GM21576 (cell line): ENCODE data around the gene MTHFSD.
"Not testable (repeated sequence)": the region's sequence is repeated elsewhere in the genome, so short reads cannot be mapped to it uniquely, and the experiment has no call there.

ENCODE experiments used
- ATAC-seq: cut with Tn5 transposase; IDR thresholded peaks from one replicate; pipeline ENCODE4 v1.9.1; 2021; ENCODE audit warnings: mild to moderate bottlenecking, moderate library complexity; ENCODE audit not compliant: unreplicated experiment

The MTHFSD gene

GRCh38 chr16:86554917-86555703, at the start of gene MTHFSD:
TSS of gene MTHFSD (minus strand) at chr16:86555235. CDS start at chr16:86555184, 51 bp downstream.
- ATAC-seq, result peak; percentile 84

GRCh38 chr16:86604436-86605193, 49.6 kb upstream of the MTHFSD start:
- no peak for ATAC-seq

DNA sequence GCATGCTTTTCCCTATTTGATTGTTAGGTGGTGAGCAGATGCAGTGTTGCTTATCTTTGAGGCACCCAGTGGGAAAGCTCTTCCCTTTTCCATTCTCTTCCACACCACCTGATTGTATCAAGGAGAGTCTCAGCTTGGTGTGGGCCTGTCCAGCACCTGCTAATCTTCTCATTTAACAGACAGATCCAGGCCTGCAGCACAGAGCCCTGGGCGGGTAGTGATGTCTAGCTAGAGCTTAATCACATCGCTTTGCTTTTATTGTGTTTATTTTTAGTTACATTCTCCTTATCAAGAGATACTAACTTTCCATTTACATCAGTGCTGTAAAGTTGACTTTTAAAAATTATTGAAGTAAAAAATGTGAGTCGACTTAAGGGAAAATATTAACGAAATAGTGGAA, 47.5 kb upstream of the MTHFSD start:
- ATAC-seq, result no peak

- ATAC-seq, result no peak
These were observed 46.3 kb upstream of the MTHFSD start for GRCh38 chr16:86601356-86601755.

GRCh38 chr16:86598607-86599565, 43.9 kb upstream of the MTHFSD start:
- no peak for ATAC-seq

DNA sequence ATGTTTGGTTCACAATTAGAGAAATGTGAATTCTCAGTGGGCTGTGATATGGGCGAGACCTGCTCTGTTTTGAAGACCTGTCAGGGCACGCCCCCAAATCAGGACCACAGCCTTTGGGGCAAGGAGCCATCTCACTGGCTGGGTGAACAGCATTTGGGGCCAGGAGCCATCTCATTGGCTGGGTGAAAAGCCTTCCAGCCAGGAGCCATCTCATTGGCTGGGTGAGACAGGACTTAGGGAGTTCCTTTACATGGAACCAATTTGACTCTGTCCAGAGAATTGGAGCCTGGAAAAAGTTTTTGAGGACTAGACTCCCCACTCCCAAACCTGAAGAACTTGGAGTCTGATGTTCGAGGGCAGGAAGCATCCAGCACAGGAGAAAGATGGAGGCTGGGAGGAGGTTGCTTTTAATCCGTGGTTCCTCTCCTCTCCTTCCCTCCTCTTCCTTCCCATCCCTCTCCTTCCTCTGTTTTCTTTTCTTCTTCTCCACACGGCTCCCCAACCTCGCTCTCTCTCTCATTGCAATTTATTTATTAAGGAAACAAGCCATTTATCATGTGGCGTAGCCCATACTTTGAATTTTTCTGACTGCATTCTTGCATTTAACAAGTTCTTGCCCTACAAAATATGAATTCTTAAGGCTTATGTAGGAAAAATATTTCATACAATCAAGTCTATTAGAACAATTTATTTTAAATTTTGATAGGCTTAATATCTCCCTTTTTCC, 43.0 kb upstream of the MTHFSD start:
- no peak for ATAC-seq

DNA sequence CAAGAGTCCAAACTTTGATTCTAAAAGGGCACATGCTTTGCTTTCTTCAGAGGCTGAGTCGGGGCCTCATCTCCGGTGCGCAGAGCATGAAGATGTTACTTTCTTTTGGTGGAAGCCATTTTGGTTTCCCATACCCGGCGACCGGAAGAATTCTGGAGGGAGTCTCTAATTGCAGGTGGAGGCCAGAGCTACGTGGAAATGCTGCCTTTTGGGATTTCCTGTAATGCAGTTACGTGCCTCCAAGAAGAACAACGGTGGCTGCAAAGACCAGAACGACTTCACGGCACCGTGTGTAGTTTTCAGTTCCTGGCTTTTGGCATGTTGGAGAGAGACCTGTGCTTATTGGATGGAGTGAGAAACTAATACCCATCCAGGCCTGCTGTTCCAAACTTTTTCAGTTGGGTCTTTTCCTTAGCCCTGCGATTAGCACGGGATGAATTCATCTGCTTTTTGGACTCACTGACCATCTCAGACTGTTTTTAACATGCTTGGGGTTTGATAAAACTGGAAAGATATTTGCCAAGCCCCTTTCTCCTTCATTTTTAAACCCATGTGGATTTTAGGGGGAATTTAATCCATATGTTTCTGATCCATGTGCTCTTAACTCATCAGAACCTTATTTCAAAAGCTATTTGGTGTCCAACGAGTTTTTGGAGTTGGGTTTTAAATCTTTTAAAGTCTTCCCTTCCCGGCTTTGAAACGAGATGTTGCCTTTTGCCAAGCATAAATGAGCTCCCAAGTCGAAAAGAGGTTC, 42.3 kb upstream of the MTHFSD start:
- no peak for ATAC-seq

- ATAC-seq, result no peak
These were observed 41.1 kb upstream of the MTHFSD start for GRCh38 chr16:86595983-86596605.

DNA sequence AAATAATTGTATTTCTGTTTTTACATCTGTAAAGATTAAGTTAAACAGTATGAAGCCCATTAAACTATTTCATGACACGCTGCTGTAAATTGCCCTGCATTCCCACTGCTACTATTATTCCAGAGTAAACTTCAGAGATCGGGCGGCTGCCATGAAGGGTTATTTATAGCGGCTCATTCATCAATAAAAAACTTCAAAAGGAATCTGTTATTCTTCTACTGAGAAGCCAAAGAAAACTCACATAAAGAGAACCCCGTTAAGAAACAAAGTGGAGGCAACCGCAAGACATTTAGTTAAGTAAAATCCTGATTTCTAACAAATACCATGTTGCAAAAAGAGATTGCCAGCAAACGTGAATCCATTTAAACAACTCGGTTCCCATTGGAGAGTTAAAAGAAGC, 39.7 kb upstream of the MTHFSD start:
- no peak for ATAC-seq

DNA sequence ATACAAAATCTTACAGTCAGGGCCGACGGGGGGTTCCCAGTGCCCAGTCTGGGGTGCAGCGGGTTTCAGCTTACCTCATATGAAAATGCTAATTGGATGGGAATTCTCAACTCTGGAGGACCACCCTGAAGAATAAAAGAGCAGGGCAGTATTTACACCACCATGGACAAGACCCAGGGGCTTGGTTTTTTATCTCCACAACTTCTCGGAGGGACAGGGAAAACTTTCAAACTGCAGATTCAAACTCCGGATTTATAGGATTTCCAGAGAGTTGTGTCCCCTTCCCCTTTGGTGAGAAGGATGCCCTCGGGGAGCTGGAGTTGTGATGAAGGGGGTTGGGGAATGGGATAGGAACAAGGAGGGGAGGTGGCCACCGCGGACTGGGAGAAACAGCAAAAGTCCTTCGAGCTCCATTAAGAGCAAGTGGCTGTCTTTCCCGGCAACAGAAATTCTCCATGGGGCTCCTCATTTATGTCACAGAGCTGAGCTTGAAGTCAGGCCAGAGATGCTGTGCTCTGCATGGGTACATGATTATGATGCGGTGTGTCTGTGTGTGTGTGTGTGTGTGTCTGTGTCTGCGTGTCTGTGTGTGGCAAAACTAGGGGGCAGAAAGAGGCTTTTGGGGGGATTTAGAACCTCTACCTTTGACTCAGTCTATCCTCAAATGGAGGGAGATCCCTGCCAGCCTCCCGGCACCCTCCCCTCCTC, 39.0 kb upstream of the MTHFSD start:
- no peak for ATAC-seq

DNA sequence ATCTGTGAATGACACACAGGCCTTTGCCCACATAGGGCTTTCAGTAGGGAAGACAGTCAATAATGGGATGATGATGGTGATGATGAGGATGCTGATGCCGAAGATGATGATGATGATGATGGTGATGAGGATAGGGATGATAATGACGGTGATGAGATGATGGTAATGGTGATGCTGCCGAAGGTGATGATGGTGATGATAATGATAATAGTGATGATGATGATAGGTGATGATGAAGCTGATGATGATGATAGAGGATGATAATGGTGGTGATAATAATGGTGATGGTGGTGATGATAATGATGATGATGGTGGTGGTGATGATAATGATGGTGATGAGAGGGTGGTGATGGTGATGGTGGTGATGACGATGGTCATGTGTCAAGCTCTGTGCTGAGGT, 36.2 kb upstream of the MTHFSD start:
- ATAC-seq, result no peak

DNA sequence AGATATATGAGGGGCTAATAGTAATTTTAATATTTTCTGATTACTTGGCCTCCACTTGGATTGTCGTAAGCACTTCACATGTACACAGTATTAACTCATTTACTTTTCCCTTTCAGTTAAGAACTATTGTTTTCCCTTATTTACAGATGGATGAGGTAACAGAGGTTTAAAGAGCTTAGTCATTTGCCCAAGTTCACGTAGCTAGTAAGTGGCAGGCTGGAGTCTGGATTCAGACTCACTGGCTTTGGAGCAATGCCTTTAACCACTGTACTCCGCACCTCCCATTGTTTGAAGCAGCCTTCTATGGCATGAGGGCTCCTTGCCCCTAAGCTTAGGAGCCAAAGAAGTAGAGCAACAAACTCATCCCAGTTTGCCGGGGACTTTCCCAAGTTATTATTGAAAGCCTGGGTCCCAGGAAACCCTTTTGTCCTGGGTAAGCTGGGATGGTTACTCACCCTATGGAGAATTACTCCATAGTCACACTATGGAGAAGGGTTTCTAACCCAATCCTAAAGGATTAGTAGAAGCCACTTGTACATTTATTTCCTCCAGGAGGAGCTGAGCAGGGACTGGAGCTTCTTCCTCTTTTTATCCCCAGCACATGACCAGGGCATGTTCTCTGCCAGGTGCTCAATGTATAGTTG, 35.6 kb upstream of the MTHFSD start:
- ATAC-seq, result no peak

DNA sequence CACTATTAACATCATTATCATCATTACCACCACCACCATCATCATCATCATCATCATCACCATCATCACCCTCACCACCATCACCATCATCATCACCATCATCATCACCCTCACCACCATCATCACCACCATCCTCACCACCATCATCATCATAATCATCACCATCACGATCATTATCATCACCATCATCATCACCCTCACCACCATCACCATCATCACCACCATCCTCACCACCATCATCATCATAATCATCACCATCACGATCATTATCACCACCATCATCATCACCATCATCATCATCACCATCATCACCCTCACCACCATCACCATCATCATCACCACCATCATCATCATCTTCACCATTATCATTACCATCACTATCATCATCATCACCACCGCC, 32.9 kb upstream of the MTHFSD start:
- not testable (repeated sequence) for ATAC-seq

GRCh38 chr16:86587487-86587886, 32.5 kb upstream of the MTHFSD start:
- no peak for ATAC-seq

DNA sequence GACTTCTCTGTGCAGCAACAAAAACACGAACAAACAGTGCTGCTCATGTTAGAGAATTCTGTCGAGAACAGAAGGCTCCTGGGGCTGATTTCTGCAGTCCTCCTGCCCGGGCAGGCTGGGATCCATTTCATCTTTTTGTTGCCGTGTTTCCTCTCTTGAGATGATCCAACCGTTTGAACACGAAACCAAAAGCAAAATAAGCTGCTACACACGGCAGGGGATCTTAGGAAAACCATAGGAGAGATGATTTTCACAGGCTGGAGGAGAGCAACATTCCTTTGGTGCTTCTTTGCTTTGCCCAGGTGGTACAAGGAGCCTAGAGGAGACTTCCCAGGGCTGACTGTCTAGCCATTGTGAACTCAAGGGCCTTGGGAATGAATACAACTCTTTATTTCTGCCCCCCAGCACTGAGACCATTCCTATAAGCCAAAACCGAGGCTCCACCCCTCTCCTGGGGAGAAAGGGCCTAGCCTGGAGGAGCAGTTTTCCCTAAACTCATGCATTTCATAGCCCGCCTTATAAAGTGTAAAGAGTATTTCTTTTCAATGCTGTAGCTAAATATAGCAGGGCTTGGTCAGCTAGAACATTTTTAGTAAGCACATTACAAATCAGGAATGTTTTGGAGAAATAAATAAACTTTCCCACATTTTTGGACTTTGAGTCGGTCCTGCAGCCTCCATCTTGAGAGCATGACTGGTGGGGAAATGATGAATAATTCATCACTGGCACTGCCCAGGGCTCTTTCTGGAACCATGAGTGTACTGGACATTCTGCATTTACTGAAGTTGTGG, 31.0 kb upstream of the MTHFSD start:
- no peak for ATAC-seq

DNA sequence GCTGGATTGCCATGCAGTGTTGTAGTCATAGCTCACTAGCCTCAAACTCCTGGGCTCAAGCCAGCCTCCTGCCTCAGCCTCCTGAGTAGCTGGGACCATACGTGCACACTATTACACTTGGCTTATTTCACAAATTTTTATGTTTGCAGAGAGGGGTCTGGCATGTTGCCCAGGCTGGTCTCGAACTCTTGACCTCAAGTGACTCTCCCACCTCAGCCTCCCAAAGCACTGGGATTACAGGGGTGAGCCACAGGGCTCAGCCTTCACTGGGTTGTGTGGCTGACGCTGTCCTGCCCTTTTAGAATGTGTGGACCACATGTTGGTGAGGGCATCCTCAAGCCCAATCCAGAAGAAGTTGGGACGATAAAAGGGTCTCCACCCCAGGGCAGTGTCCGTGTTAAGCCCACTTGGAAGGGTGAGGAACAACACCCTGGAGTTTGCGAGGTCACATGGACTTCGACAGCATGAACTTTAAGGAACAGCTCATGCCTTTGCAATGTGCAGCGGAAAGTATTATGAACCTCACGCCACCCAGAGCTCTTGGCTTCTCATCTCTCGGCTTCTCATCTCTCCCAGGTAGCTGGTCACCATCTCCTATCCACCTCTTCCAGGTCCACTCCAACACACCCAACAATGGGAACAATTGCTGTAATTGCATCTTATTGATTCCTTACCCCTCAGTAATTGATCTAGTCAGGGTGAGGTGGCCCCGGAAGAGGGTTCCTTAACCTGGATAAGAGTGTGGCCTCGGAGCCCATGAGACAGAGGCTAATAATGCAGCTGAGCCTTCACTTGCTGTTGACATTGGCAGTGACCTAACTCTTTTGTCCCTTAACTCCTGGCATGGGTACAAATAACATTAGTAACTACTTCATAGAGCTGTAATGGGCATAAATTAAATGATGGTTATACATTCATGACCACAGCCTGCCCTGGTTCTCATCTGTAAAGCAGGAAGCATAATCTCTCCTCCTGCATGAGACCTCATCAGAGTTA, 30.0 kb upstream of the MTHFSD start:
- no peak for ATAC-seq
